ENCODE data around the gene SNX8.

SNX8 gene

GRCh38 chr7:2257046-2257551, 57.1 kb downstream of the SNX8 start:
- no peaks in the 10 kb centered on the region for H3K9me3 ChIP-seq (ENCODE audit: severe bottlenecking)
- H3K27ac ChIP-seq (ENCODE audit: poor library complexity, severe bottlenecking), result no peak overlapping the region
- DNase-seq (ENCODE audit: low spot score), result no peak
- H3K36me3 ChIP-seq (ENCODE audit: low read depth), result no peaks in the 10 kb centered on the region
- H3K4me1 ChIP-seq (ENCODE audit: insufficient read depth, poor library complexity, severe bottlenecking), result no peaks in the 10 kb centered on the region
- H3K27me3 ChIP-seq (ENCODE audit: insufficient read depth, poor library complexity, severe bottlenecking), result no peaks in the 10 kb centered on the region
- TF ChIP-seq, protein P1, sequence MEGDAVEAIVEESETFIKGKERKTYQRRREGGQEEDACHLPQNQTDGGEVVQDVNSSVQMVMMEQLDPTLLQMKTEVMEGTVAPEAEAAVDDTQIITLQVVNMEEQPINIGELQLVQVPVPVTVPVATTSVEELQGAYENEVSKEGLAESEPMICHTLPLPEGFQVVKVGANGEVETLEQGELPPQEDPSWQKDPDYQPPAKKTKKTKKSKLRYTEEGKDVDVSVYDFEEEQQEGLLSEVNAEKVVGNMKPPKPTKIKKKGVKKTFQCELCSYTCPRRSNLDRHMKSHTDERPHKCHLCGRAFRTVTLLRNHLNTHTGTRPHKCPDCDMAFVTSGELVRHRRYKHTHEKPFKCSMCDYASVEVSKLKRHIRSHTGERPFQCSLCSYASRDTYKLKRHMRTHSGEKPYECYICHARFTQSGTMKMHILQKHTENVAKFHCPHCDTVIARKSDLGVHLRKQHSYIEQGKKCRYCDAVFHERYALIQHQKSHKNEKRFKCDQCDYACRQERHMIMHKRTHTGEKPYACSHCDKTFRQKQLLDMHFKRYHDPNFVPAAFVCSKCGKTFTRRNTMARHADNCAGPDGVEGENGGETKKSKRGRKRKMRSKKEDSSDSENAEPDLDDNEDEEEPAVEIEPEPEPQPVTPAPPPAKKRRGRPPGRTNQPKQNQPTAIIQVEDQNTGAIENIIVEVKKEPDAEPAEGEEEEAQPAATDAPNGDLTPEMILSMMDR (IDR thresholded peaks at IDR 0.05; ENCODE audit: poor library complexity, severe bottlenecking), result no peak
- no peak for ATAC-seq (ENCODE audit: low read depth)
- H3K4me3 ChIP-seq (ENCODE audit: severe bottlenecking), result no peak overlapping the region

DNA sequence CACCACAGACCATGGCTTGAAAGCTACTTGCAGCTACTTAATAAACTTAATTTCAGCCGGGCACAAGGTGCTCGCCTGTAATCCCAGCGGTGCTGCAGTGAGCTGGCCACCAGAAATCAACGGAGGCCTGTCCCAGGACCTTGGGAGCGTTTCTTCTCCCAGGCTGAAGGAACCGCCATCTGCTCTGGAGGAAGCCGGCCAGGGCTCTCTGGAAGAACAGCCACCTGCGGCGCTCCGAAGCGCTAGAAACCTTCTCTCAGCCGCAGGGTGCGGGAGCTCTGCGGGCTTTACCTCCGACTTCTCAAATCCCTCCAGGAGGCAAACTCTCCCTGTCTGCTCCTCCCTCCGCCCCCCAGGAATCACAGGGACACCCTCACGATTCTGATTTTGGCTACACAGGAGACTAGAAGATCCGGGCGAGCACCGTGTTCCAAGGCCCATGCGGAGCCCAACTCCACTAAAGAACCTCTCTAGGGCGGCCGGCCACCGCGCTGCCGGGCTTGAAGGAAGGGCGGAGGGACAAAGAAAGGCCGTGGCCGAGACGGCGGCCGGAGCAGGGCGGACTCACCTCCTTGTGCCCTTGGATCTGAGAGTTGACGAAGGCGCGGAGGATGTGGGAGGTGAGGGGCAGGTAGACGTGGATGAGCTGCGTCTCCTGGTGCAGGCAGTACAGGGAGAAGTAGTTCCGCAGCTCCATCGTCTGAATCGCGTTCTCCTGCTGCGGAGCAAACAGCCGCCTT, 57.8 kb downstream of the SNX8 start:
- Histone ChIP-seq H3K27me3 (ENCODE audit: insufficient read depth, poor library complexity, severe bottlenecking) (no peaks in the 10 kb centered on the region), H3K4me3 (ENCODE audit: severe bottlenecking) (no peak overlapping the region), H3K27ac (ENCODE audit: poor library complexity, severe bottlenecking) (no peak overlapping the region), H3K9me3 (ENCODE audit: severe bottlenecking) (no peaks in the 10 kb centered on the region), H3K36me3 (ENCODE audit: low read depth) (no peaks in the 10 kb centered on the region), H3K4me1 (ENCODE audit: insufficient read depth, poor library complexity, severe bottlenecking) (no peaks in the 10 kb centered on the region)
- DNase-seq (ENCODE audit: low spot score) (no peak), ATAC-seq (ENCODE audit: low read depth) (no peak)
- TF ChIP-seq, protein P1 (IDR thresholded peaks at IDR 0.05; ENCODE audit: poor library complexity, severe bottlenecking), result no peak

DNA sequence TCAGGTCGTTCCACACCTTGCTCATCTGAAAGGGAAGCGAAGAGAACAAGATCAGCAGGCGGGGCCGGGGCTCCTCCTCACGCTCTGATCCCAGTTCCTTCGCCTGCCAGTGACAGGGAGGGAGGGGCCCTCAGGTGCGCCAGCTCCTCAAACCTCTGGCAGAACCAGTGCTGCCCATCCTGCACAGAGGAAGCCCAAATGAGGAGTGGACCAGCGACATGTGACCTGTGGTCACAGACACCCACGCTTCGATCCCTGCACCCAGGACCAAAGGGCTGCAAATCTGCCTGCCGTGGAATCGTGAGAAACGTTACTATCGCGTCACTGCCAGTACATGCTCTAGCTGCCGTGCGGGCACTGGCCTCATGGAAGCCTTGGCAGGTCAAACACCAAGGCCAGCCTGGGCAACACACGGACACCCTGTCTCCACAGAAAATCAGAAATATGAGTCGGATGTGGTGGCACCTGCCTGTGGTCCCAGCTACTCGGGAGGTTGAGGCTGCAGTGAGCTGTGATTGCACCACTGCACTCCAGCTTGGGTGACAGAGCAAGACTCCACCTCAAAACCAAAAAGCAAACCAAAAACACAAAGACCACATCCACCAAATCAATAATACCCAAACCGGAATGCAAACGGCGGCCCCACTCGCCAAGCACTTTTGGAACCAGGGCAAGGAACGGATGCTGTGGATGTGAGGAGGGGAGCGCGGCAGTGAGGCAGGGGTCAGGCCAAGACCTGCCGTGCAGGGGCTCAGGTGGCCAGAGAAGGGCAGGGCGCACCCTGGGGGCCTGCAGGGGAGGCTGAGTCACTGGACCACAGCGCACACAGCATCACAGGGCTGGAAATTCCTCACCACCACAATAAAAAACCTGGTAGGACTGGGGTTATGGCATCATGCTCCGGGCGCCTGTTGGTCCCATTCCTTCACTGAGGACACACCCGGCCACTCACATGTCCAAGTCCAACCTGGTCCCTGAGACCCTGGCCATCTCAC, 58.8 kb downstream of the SNX8 start:
- TF ChIP-seq, protein P1 (IDR thresholded peaks at IDR 0.05; ENCODE audit: poor library complexity, severe bottlenecking), result no peak
- H3K27me3 ChIP-seq (ENCODE audit: insufficient read depth, poor library complexity, severe bottlenecking), result no peaks in the 10 kb centered on the region
- H3K9me3 ChIP-seq (ENCODE audit: severe bottlenecking), result no peaks in the 10 kb centered on the region
- no peak for ATAC-seq (ENCODE audit: low read depth)
- H3K36me3 ChIP-seq (ENCODE audit: low read depth), result no peaks in the 10 kb centered on the region
- H3K4me3 ChIP-seq (ENCODE audit: severe bottlenecking), result no peak overlapping the region
- DNase-seq (ENCODE audit: low spot score), result no peak
- no peak overlapping the region for H3K27ac ChIP-seq (ENCODE audit: poor library complexity, severe bottlenecking)
- no peaks in the 10 kb centered on the region for H3K4me1 ChIP-seq (ENCODE audit: insufficient read depth, poor library complexity, severe bottlenecking)

DNA sequence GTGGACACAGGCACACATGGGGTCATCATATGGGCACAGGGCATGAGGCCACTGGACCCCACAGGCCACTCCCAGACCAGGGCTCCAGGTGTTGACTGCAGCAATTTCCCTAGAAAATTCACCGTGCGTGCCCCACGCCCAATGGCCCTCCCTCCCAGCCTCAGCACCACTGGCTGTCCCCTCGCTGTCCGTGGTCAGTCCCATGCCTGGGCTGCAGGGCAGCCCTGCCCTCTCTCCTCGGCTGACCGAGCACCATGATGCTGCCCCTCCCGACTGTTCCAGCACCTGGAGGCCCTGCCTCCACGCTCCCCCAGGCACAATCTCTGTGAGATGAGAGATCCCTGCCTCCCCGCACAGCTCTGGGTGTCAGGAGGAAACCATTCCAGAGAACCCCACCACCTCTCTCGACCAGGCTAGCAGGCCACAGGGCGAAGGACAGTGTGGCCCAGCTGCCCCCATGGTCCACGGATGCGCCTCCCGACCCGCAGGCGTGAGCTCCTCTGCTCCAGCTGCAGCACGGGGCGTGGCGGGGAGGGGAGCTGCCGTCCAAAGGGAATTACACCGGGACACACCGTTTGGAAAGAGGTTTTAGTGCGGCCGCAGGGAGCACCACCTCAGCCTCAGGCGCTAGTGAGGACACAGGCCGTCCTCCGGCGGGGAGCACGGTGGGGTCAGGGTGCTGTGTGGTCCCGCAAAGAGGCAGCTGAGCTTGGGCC, 59.7 kb downstream of the SNX8 start:
- DNase-seq (ENCODE audit: low spot score) (no peak), ATAC-seq (ENCODE audit: low read depth) (no peak)
- no peaks in the 10 kb centered on the region for H3K4me1 ChIP-seq (ENCODE audit: insufficient read depth, poor library complexity, severe bottlenecking)
- no peak overlapping the region for H3K27ac ChIP-seq (ENCODE audit: poor library complexity, severe bottlenecking)
- TF ChIP-seq, protein P1 (IDR thresholded peaks at IDR 0.05; ENCODE audit: poor library complexity, severe bottlenecking), result no peak
- H3K36me3 ChIP-seq (ENCODE audit: low read depth), result no peaks in the 10 kb centered on the region
- H3K27me3 ChIP-seq (ENCODE audit: insufficient read depth, poor library complexity, severe bottlenecking), result no peaks in the 10 kb centered on the region
- H3K9me3 ChIP-seq (ENCODE audit: severe bottlenecking), result no peaks in the 10 kb centered on the region
- H3K4me3 ChIP-seq (ENCODE audit: severe bottlenecking), result no peak overlapping the region

Data from RWPE2 (cell line).